Lower leg skin (tissue), 3 donors: ENCODE measurements around the gene PIK3R3.

ENCODE experiments used
- POLR2A ChIP-seq, 2 donors: fragments of 450-650 bp; IDR thresholded peaks; one replicate each; pipeline ENCODE4 v1.6.1; 2016 to 2017; ENCODE audit warnings: antibody characterized with exemption in 2 of 2, mild to moderate bottlenecking in 1 of 2, moderate library complexity in 1 of 2
- TF ChIP-seq, protein P1 (sequence below), 3 donors: fragments of 450-650 bp; IDR thresholded peaks; one replicate each; pipeline ENCODE4 v1.5.1; 2016; ENCODE audit warnings: antibody characterized with exemption in 3 of 3, mild to moderate bottlenecking in 3 of 3, moderate library complexity in 2 of 3

DNA sequence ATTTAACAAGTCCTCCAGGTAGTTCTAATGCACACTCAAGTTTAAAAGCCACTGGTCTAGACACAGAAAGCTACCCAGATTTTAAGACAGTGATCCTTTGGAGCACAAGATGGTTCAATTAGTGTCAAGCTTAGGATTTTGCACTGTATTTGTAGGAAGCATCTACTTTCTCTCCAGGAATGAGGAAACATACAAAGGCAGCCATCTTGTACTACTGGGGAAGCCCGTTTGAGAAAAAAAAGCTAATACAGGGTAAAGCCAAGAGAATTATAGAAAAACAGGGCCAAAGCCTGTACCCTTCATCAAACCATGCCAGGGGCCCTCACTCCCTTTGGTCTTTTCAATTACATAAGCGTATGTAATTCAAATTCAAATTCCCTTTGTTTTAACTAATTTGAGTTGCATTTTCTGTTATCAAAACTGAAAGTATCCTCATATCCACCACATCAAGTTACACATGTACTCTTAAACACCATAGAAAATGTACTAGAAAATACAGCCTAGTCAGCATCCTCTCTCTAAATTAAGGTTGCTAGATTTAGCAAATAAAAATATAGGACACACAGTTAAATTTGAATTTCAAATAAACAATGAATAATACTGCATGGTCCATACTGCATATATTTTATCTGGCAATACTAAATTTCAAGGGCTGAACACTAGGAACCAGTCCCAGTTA, 17.4 kb downstream of the PIK3R3 start:
- TF ChIP-seq, protein P1, sequence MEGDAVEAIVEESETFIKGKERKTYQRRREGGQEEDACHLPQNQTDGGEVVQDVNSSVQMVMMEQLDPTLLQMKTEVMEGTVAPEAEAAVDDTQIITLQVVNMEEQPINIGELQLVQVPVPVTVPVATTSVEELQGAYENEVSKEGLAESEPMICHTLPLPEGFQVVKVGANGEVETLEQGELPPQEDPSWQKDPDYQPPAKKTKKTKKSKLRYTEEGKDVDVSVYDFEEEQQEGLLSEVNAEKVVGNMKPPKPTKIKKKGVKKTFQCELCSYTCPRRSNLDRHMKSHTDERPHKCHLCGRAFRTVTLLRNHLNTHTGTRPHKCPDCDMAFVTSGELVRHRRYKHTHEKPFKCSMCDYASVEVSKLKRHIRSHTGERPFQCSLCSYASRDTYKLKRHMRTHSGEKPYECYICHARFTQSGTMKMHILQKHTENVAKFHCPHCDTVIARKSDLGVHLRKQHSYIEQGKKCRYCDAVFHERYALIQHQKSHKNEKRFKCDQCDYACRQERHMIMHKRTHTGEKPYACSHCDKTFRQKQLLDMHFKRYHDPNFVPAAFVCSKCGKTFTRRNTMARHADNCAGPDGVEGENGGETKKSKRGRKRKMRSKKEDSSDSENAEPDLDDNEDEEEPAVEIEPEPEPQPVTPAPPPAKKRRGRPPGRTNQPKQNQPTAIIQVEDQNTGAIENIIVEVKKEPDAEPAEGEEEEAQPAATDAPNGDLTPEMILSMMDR (IDR thresholded peaks at IDR 0.05), result no peak
- TF ChIP-seq POLR2A (IDR thresholded peaks at IDR 0.05), result no peak
